ENCODE measurements around the gene RCOR1. TPM values are rescaled to one million over a fixed set of nuclear protein-coding genes. Genes with fewer than 3 reads are reported as not detected.
"Not testable (repeated sequence)": the region's sequence is repeated elsewhere in the genome, so short reads cannot be mapped to it uniquely, and the experiment has no call there.

RCOR1 gene
- polyA plus RNA-seq (2013, experiment 1 of 2; ENCODE audit: insufficient read length): 20.4 TPM
- polyA plus RNA-seq (2013, experiment 2 of 2; ENCODE audit: insufficient read length): 18.2 TPM

DNA sequence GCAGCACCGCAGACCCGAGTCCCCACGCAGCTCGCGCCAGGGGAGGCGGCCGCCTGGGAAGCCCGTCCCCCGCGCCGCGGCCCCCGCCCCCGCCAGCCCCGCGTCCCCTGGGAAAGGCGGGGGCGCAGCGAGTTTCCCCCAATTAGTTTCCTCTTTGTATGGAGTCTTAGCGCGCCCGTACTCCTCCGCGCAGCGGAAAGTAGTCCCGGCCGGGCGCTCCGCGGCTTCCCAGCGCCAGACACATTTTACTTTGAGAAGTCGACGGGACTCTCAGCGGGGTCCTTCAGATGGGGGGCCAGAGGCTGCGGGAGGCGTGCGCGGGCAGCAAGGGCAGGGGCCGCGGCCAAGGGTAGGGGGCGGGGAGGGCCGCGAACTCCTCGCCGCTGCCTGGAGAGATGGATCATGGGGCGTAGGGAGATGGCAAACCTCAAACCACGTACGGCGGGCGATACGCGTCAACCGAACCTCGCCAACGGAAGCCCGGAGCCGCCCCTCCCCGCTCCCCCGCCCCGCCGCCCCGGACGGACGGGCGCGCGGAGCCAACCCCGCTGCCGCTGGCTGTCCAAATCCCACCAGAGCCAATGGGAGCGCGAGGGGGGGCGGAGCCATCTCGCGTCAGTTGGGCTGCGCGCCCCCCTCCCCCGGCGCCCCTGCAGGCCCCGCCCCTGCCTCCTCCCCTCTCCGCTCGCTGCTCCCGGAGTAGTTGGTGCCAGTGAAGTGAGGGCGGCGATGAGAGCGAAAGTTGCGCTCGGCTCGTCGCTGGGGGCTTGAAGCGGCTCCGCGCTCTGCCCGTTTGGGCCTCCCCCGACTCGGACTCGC, at the start of gene RCOR1:
Gene RCOR1, plus strand, starts transcription at position 706 of the 819 bp plus-strand sequence. CDS start 238 bp downstream, outside the sequence.
- DNase-seq: peak; percentile 99

DNA sequence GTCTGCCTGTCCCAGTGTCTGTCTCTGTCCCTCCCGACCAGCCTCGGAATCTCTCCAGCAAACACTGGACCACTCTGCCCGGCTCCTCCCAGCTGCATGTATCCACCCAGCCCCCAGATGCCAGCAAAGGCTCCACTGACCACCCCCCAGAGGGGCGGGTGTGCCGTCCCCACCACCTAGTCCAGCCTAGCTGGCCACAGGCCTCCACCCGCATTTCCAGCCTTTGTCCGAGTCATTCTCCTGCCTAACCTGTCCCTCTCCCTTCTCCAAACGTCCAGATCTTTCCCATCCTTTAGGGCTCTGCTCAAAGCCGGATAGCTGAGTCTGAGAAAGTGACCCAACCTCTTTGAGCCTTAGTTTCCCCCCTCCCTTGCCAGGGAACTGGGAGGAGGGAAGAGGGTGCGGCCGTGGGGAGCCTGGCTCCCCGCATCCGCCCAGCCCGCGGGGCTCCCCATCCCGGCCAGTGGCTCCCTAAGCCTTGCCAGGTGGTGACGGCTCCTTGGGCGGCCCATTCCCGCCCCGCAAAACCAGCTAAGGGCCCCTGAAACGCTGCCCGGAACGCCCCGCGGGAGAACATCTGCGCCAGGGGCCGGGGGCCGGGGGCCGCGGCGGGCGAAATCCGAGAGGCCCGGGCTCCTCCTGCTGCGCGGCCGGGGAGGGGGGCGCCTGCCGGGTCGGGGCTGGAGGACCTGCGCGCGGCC, 48.3 kb upstream of the RCOR1 start:
- no peak for DNase-seq

DNA sequence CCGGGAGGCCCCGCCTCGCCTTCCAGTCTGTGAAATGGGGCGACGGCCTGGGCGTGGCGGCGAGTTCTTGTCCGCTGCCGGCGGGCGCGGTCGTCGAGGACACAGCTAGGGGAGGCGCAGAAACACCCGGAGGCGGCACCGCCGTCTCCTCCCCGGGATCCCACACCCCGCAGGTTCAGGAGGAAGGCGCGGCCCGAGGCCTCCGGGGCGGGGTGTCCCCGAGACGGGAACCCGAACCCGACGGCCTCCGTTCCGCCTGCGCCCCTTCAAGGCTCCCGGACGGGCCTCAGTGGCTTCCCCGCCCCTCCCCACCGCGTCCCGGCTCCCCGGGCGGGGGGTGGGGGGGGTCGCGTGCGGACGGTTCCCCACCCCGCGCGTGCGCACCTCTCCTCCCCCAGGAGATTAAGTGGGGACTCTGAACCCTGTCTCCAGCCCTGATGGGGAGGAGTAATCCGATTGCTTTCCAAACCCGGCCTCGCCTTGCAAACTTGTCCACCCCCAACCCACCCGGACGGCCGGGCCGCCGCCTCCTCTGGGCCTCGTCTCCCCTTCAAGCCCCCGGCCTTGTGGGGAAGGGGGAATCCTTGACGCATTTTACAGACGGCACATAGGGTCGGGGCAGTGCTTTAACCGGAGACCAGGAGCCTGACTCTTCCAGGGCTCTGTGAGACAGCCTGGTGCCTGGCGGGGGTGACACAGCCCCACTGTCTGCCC, 47.5 kb upstream of the RCOR1 start:
- DNase-seq: no peak

DNA sequence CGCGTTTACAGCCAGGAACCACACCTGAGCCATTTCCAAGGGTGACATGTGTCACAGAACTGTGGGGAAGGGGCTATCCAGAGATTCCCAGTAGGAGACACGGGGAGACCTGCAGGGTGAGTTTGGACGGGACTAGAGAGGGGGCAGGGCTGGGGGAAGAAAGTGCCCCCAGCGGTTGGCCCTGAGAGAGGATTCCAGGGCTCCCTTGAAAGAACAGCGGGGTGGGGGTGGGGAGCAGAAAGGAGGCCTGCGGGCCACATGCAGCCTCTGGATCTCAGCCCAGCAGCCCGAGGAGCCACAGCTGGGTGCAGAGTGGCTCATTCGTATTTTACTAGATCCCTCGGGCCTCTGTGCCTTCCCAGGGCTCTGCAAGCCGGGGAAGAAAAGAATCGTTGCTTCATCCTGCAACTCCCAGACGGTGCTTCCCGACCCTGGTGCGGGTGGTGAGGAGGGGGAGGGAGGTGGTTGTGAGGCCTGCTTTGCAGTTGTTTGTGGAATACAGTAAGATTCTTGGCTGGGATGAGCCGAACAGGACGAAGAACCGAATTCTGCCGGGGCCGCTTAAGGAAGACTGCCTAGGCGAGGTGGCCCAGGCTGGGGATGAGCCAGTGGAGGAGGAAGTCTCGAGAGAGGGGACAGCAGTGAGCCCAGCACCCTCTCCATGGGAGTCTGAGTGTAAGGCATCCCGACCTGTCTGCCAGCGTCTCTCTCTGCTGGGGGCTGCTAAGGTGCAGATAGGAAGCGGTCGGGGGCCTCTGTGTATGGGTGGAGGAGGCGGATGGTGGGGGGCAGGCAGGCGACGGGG, 46.8 kb upstream of the RCOR1 start:
- DNase-seq: peak; percentile 75

DNA sequence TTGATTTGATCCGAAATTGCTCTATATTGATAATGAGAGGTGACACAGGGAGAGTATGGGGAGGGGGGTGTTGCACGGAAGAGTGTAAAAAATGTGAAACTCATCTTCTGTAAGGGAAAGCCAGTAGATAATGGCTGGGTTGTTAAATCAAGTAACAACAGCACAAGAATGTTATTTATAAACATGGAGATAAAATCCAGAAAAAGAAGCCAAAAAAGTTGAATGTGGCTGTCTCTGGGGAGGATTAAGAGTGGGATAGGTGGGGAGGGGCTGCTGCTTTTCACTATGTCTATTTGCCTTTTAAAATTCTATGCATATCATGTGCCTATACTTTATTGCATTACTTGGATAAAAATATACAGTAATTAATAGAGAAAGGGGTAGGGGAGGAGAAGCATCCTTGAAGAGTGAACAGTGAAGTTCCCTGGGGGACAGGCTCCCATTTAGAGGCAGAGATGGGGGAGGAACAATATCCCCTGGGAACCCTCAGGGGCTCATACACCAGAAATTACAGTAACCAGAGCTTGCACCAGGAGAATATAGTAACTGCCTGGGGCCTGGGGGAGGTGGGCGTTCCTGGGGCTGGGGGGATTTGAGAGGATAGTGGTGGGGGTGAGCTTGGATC, 43.7 kb upstream of the RCOR1 start:
- no peak for DNase-seq

DNA sequence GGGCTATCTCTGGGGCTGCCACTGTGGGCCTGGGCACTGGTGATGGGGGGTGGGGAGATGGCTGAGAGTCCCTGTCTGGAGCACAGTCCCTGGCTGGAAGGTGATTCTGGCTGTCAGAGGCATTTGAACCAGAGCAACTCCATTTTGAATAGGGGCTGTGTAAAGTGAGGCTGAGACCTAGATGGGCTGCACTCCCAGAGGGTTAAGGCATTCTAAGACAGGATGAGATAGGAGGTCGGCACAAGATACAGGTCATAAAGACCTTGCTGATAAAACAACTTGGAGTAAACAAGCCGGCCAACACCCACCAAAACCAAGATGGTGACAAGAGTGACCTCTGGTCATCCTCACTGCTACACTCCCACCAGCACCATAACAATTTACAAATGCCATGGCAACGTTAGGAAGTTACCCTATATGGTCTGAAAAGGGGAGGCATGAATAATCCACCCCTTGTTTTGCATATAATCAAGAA, 41.5 kb upstream of the RCOR1 start:
- DNase-seq: not testable (repeated sequence)

DNA sequence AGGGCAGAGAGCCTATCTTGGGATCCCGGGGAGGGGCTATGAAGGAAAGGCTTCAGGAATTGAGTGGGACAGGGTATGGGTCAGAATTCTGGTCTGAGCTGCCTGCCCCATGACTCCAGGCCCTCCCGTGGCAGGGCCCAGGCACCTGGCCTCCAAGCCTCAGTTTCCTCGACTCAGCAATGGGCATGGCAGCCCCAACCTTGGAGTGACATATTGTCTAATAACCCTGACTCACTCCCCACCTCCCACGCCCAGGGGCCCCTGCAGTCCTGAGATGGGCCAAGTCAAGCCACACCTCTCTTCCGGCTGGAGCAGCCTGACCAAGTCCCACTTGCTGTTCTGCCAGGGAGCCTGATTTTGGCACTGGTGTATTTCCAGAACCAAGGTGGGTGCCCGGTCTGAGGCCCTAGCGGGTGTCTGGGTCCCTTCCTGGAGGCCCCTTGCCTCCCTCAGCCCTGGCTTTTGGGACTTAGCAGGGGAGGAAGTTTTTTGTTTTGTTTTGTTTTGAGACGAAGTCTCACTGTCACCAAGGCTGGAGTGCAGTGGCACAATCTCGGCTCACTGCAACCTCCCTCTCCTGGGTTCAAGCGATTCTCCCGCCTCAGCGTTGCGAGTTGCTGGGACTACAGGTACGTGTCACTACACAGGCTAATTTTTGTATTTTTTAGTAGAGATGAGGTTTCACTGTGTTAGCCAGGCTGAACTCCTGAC, 40.3 kb upstream of the RCOR1 start:
- DNase-seq: peak; percentile 21

DNA sequence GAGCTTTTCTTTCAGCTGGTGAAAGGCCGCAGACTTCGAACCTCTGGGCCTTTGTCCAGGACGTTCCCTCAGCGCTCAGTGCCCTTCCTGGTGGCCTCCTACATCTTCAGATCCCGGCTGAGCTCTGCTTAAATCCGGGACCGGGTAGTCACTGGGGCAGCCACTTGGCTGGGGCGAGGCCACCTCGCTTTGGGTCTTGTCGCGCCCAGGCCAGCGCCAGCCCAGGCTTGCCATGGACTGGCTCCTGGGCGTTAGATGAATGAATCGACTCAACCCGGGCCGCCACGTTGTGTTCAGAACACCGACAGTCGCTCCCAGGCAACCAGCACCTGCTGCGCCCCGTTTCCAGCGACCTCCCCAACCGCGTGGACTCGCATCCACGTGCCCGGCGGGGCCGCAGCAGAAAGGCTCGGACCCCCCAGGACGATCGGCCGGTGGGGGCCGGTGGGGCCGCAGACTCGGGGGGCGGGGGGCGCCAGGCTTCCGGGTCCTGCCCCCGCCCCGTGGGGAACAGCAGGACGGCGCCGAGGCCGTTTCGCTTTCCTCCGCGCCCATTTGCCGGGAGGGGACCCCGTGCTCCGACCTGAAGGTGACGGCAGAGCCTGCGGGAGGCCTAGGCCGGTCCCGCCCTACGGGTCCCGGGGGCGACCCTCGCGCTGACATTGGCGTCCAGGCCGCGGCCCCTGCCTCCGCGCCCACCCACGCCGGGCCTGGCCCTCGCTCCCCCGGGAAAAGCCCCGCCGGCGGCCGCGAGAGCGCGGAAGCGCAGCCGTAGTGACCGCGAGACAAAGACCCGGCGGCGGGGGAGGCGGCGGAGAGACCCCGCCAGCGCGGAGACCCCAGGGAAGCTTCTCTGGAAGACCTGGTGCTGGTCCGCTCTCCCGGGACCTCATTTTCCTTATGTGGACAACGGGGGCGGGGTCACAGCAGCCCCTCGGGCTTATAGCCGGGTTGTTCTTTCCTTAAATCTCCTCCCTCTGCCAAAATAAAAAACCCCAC, 37.3 kb upstream of the RCOR1 start:
- peak; percentile 31 for DNase-seq

DNA sequence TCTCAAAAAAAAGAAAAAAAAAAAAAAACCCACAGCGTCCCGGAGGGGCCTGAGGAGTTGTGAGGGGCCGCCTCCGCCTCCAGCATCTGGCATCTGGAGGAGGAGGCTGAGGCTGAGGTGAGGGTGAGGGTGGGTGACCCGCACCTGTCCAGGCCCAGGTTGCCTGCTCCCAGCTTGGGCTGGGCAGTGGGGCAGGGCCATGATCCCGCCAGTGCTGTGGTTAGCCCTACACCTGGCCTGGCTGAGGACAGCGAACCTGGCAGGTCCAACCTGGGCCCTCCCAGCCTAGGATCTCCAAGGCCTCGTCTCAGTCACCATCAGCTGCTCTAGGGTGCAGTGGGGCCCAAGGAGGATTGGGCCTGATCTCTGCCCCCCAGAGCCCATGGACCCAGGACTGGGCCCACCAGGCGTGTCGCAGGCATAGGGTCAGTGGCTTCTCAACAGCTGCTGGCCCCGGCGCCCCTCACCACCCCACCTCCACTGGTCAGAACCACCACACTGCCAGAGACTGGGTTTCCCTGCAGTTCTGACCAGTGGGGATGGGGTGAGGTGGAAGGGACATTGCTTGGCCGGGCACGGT, 36.3 kb upstream of the RCOR1 start:
- no peak for DNase-seq

DNA sequence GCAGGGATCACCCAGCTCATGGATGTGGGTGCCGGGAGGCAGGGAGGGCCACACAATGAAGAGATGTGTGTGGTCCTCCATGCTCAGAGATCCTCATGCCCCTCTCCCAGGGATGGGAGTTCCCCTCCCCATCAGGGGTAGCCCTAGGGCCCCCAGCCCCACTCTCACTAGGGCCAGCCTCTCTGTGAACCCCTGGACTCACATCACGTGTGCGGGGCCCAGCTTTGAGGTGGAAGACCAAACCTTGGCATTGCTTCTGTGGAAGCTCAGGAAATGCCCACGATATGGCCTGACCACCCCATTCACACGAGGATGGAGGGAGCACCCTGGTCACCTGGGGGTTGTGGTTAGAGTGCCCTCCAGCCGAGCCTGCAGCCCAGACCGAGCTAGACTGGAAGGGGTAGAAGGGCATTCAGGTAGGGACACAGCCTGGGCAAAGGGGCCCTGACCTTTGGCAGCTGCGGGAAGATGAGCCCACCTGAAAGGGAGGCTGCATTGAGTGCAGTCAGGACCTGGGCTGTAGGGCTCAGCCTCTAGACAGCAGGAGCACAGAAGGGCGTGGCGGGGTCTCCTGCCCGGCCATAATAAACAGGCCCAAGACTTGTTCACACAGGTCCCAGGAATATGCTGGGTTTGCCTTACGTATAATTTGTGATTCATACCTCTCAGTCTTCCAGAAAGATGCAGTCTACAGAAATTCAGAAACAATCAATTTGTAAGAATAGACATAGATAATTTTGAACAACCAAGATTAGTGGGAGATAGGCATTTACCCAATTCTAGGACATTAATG, 34.8 kb upstream of the RCOR1 start:
- no peak for DNase-seq

DNA sequence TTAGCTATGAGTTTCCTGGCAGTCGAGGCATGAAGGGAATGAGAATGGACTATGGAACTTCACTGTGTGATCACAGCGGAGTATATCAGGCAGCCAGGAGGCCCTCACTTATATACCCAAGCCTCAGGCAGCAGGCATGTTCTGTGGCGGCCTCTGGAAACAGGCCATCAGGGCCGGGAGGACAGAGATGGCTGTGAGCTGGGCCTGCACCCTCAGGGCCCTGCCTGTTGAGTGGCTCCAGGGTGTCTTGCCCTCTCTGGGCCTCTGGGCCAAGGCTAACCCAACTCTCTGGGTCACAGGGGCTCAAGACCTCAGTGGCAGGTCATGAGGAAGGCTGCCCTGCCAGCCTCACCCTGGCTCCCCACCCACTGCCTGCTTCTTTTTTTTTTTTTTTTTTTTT, 33.9 kb upstream of the RCOR1 start:
- no peak for DNase-seq

DNA sequence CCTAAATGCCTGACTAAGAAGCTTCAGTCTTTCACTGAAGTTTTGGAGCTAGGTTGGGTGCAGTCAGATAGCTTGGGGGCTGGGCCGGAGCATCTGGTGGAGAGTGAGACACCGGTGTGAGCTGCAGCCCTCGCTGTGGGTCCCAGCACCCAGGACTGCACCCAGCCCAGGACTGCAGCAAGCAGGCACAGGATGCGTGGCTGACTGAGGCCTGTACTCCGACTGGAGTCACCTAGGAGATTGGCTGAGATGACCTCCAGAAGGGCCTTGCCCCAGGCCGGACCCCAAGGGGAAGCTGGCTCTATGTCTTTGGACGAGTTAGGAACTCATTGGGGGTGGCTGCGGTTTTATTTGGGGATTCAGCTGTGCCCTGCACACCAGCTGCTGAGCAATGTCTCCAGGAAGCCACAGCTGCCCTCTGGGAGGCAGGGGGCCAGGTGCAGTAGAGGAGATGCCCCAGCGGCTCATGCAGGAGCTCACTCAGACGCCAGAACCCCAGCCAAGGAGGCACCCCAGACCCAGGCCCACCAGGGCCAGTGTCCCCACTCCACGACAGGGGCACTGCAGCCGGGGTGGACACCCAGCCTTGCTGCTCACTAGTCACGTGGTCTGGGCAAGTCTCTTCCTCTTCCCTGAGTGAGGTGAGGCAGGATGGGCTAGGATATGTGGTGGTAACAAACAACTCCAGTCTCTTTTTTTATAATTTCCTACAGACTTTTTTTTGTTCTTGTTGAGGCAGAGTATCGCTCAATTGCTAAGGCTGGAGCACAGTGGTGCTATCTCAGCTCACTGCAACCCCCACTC, 31.8 kb upstream of the RCOR1 start:
- no peak for DNase-seq

DNA sequence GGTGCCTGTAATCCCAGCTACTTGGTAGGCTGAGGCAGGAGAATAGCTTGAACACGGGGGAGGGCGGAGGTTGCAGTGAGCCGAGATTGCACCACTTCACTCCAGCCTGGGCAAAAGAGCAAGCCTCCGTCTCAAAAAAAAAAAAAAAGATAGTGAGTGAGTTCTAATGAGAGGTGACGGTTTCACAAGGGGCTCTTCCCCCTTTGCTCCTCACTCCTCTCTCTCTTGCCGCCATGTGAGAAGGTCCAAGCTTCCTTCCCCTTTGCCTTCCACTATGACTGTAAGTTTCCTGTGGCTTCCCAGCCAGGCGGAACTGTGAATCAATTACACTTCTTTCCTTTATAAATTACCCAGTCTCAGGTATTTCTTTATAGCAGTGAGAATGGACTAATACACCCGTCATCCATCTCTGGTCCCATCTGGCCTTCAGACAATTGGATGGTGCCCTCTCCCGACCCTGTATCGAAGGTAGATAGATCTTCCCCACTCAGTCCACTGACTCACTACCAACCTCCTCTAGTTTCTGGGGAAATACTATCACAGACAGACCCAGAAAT, 27.0 kb upstream of the RCOR1 start:
- DNase-seq: no peak

DNA sequence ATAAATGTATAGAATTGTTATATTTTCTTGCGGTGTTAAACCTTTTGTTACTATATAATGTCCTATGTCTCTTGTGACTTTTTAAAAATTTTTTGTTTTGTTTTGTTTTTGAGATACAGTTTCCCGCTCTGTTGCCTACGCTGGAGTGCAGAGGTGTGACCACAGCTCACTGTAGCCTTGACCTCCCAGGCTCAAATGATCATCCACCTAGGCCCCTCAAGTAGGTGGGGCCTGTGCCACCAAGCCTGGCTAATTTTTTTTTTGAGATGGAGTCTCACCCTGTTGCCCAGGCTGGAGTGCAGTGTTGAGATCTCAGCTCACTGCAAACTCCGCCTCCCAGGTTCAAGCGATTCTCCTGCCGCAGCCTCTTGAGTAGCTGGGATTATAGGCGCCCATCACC, 26.5 kb upstream of the RCOR1 start:
- no peak for DNase-seq

DNA sequence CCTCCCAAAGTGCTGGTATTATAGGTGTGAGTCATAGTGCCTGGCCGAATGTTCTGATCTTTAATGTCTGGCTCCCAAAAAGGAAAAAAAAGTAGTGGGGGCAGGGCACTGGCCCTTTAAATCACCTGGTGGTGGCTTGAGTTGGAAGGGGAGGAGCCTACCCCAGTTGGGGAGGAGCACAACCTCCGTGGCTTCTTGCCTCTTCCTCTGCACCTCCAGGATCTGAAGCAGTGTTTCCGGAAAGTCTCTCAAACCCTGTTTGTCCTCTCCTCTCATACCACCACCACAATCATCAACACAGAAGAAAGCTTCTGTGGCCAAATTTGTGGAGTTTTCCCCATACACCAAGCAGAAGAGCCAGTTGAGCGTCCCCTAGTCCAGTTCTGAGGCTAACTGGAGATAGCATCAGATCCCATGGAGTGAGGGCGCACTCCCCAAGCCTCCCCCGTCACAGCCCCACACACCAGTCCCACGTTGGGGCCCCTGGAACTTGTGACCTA, 24.3 kb upstream of the RCOR1 start:
- DNase-seq: no peak

DNA sequence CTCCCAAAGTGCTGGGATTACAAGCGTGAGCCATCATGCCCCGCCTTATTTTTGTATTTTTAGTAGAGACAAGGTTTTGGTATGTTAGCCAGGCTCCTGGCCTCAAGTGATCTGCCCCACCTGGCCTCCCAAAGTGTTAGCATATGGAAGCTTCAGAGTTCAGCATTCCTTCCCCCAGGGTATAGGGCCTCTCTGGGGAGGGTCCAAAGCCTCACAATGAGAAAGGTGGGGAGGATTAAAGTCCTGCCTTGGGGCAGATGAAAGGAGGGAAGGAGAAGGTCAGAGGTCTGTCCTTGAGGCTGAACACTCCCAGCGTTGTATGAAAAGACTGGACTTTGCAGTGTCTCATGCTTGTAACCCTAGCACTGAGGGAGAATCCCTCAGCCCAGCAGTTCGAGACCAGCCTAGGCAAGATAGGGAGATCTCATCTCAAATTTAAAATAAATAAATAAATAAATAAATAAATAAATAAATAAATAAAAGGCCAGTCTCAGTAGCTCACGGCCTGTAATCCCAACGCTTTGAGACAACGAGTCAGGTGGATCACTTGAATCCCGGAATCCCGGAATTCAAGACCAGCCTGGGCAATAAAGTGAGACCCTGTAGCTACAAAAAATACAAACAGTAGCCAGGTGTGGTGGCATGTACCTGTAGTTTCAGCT, 22.0 kb upstream of the RCOR1 start:
- DNase-seq: no peak

All from fibroblast of skin of abdomen (primary cell).